ENCODE data around the gene PRLH.

PRLH gene

GRCh38 chr2:237539681-237540080, 26.7 kb upstream of the PRLH start:
- DNase-seq (ENCODE audit: low read depth) = no peak

- no peak for DNase-seq (ENCODE audit: low read depth)
These were observed 26.1 kb upstream of the PRLH start for GRCh38 chr2:237540223-237540775.

GRCh38 chr2:237540823-237541222, 25.6 kb upstream of the PRLH start:
- no peak for DNase-seq (ENCODE audit: low read depth)

GRCh38 chr2:237541243-237541642, 25.1 kb upstream of the PRLH start:
- DNase-seq (ENCODE audit: low read depth) = no peak

- DNase-seq (ENCODE audit: low read depth) = no peak
These were observed 24.2 kb upstream of the PRLH start for GRCh38 chr2:237542001-237542704.

- DNase-seq (ENCODE audit: low read depth) = no peak
These were observed 20.1 kb upstream of the PRLH start for GRCh38 chr2:237546040-237546875.

GRCh38 chr2:237546876-237547395, 19.4 kb upstream of the PRLH start:
- DNase-seq (ENCODE audit: low read depth) = no peak

GRCh38 chr2:237547841-237548416, 18.4 kb upstream of the PRLH start:
- DNase-seq (ENCODE audit: low read depth) = no peak

- no peak for DNase-seq (ENCODE audit: low read depth)
These were observed 17.2 kb upstream of the PRLH start for GRCh38 chr2:237549216-237549615.

- DNase-seq (ENCODE audit: low read depth) = no peak
These were observed 16.5 kb upstream of the PRLH start for GRCh38 chr2:237549643-237550415.

GRCh38 chr2:237551071-237551574, 15.3 kb upstream of the PRLH start:
- no peak for DNase-seq (ENCODE audit: low read depth)

GRCh38 chr2:237552908-237553307, 13.5 kb upstream of the PRLH start:
- DNase-seq (ENCODE audit: low read depth) = no peak

- no peak for DNase-seq (ENCODE audit: low read depth)
These were observed 12.4 kb upstream of the PRLH start for GRCh38 chr2:237553948-237554347.

GRCh38 chr2:237555560-237555959, 10.8 kb upstream of the PRLH start:
- no peak for DNase-seq (ENCODE audit: low read depth)

GRCh38 chr2:237556773-237557632, 9.4 kb upstream of the PRLH start:
- no peak for DNase-seq (ENCODE audit: low read depth)

- no peak for DNase-seq (ENCODE audit: low read depth)
These were observed 8.8 kb upstream of the PRLH start for GRCh38 chr2:237557633-237558015.

GRCh38 chr2:237558961-237559641, 7.3 kb upstream of the PRLH start:
- DNase-seq (ENCODE audit: low read depth) = no peak

GRCh38 chr2:237561221-237561620, 5.2 kb upstream of the PRLH start:
- DNase-seq (ENCODE audit: low read depth) = no peak

GRCh38 chr2:237563816-237564215, 2.6 kb upstream of the PRLH start:
- DNase-seq (ENCODE audit: low read depth) = no peak

GRCh38 chr2:237564526-237565131, 1.7 kb upstream of the PRLH start:
- no peak for DNase-seq (ENCODE audit: low read depth)

Data from stimulated activated CD8-positive, alpha-beta memory T cell treated with anti-CD3 and anti-CD28 coated beads, Interleukin-7, amount 100 ng/mL, for 24 hours (primary cell).